Glutamatergic neuron (in vitro differentiated cells): Measurements from ENCODE around the gene CEACAM1. TPM values are rescaled to one million over a fixed set of nuclear protein-coding genes. Genes with fewer than 3 reads are reported as not detected.

Experiments used
- DNase-seq: peaks from one replicate; pipeline ENCODE4 v3.0.0; 2022
- H3K27ac Mint-ChIP-seq: one replicate; pipeline ENCODE4 v1.8.0; 2020; ENCODE audit warnings: mild to moderate bottlenecking, mixed read lengths, inconsistent platforms; ENCODE audit not compliant: unreplicated experiment
- H3K27me3 Mint-ChIP-seq: one replicate; pipeline ENCODE4 v1.8.0; 2020; ENCODE audit warnings: mild to moderate bottlenecking, moderate library complexity, mixed read lengths, inconsistent platforms; ENCODE audit not compliant: unreplicated experiment
- H3K36me3 Mint-ChIP-seq: one replicate; pipeline ENCODE4 v1.8.0; 2020; ENCODE audit warnings: mild to moderate bottlenecking, mixed read lengths, inconsistent platforms; ENCODE audit not compliant: unreplicated experiment
- H3K4me1 Mint-ChIP-seq: one replicate; pipeline ENCODE4 v1.8.0; 2020; ENCODE audit warnings: mild to moderate bottlenecking, low read depth, mixed read lengths, inconsistent platforms; ENCODE audit not compliant: unreplicated experiment
- H3K4me3 Mint-ChIP-seq: one replicate; pipeline ENCODE4 v1.8.0; 2020; ENCODE audit warnings: mild to moderate bottlenecking, mixed read lengths, inconsistent platforms; ENCODE audit not compliant: unreplicated experiment
- H3K9me3 Mint-ChIP-seq: one replicate; pipeline ENCODE4 v1.8.0; 2020; ENCODE audit warnings: mild to moderate bottlenecking, moderate library complexity, mixed read lengths, inconsistent platforms; ENCODE audit not compliant: unreplicated experiment
- CTCF ChIP-seq: fragments of 200-600 bp; sonication (generic); IDR thresholded peaks from one replicate; pipeline ENCODE4 v1.5.0; 2021; ENCODE audit not compliant: partially characterized antibody, unreplicated experiment
- total RNA-seq: library from RNA; stranded (reverse); fragmentation: NEBNext Ultra II Directional; extraction: Animal tissue kit (Norgen Biotek cat#: 25700); gene quantifications from one replicate; pipeline ENCODE4 v1.2.1, GENCODE V29; 2021; ENCODE audit not compliant: unreplicated experiment

The CEACAM1 gene
- total RNA-seq, 1 donor from 2014 or later: 0.44 TPM

- H3K36me3 Mint-ChIP-seq: no peaks in the 10 kb centered on the region
- no peak for TF ChIP-seq CTCF
- no peak overlapping the region for H3K27ac Mint-ChIP-seq
- H3K4me3 Mint-ChIP-seq: no peak overlapping the region
- no peak for DNase-seq
- no peaks in the 10 kb centered on the region for H3K4me1 Mint-ChIP-seq
- no peaks in the 10 kb centered on the region for H3K27me3 Mint-ChIP-seq
- H3K9me3 Mint-ChIP-seq: no peaks in the 10 kb centered on the region
These were observed 15.5 kb downstream of the CEACAM1 start for GRCh38 chr19:42512743-42513304.

GRCh38 chr19:42512130-42512636, 16.1 kb downstream of the CEACAM1 start:
- no peaks in the 10 kb centered on the region for H3K27me3 Mint-ChIP-seq
- no peak for DNase-seq
- H3K4me3 Mint-ChIP-seq: no peak overlapping the region
- TF ChIP-seq CTCF: no peak
- H3K4me1 Mint-ChIP-seq: no peaks in the 10 kb centered on the region
- H3K36me3 Mint-ChIP-seq: no peaks in the 10 kb centered on the region
- no peak overlapping the region for H3K27ac Mint-ChIP-seq
- no peaks in the 10 kb centered on the region for H3K9me3 Mint-ChIP-seq

GRCh38 chr19:42511340-42511739, 16.9 kb downstream of the CEACAM1 start:
- no peak for DNase-seq
- H3K27ac Mint-ChIP-seq: no peak overlapping the region
- no peaks in the 10 kb centered on the region for H3K36me3 Mint-ChIP-seq
- H3K4me3 Mint-ChIP-seq: no peak overlapping the region
- no peaks in the 10 kb centered on the region for H3K9me3 Mint-ChIP-seq
- no peaks in the 10 kb centered on the region for H3K27me3 Mint-ChIP-seq
- H3K4me1 Mint-ChIP-seq: no peaks in the 10 kb centered on the region
- no peak for TF ChIP-seq CTCF

- no peak for TF ChIP-seq CTCF
- Mint-ChIP-seq H3K27ac (no peak overlapping the region), H3K4me1 (no peaks in the 10 kb centered on the region), H3K4me3 (no peak overlapping the region), H3K9me3 (no peaks in the 10 kb centered on the region), H3K27me3 (no peaks in the 10 kb centered on the region), H3K36me3 (no peaks in the 10 kb centered on the region)
- DNase-seq: no peak
These were observed 19.3 kb downstream of the CEACAM1 start for GRCh38 chr19:42508892-42509444.

- no peaks in the 10 kb centered on the region for H3K27me3 Mint-ChIP-seq
- TF ChIP-seq CTCF: no peak
These were observed 23.2 kb downstream of the CEACAM1 start for GRCh38 chr19:42505066-42505465.

More at GRCh38 chr19:42505066-42505465, 23.2 kb downstream of the CEACAM1 start:
- no peak overlapping the region for H3K27ac Mint-ChIP-seq
- H3K4me3 Mint-ChIP-seq: no peak overlapping the region
- no peaks in the 10 kb centered on the region for H3K4me1 Mint-ChIP-seq
- DNase-seq: no peak
- no peaks in the 10 kb centered on the region for H3K36me3 Mint-ChIP-seq
- H3K9me3 Mint-ChIP-seq: no peaks in the 10 kb centered on the region
